HEK293 (cell line): Measurements from ENCODE around the gene INTS14.

ENCODE experiments used
- CTCF ChIA-PET: fragments of 350-600 bp; formaldehyde crosslinking; extraction: SDS; loops from one replicate; lab custom pipeline; 2021; ENCODE audit warnings: antibody characterized with exemption; lab: Yijun Ruan, JAX
- POLR2A ChIA-PET: fragments of 300-600 bp; formaldehyde crosslinking; extraction: SDS; loops from one replicate; lab custom pipeline; 2020; ENCODE audit warnings: antibody characterized with exemption, inconsistent platforms; lab: Yijun Ruan, JAX
- H3K27ac ChIP-seq: fragments of 200-500 bp; sonication (Bioruptor generic); 2 replicates; pipeline ENCODE4 v1.5.1; 2014; ENCODE audit warnings: low read depth, low read length, control low read depth, inconsistent platforms; ENCODE audit errors: extremely low read depth
- H3K36me3 ChIP-seq, 2 experiments: fragments of 200-500 bp in 1 of 2; sonication (Bioruptor generic) in 1 of 2; 1 replicate in 1 of 2; 2 replicates in 1 of 2; pipeline ENCODE4 v1.5.1; 2014 to 2017; ENCODE audit warnings: inconsistent platforms in 2 of 2, low read length in 2 of 2; ENCODE audit not compliant: control insufficient read depth in 2 of 2, insufficient read depth in 1 of 2
- H3K4me1 ChIP-seq: fragments of 200-500 bp; sonication (Bioruptor generic); 2 replicates; pipeline ENCODE4 v1.5.1; 2014; ENCODE audit warnings: mild to moderate bottlenecking, low read length, inconsistent platforms; ENCODE audit not compliant: control insufficient read depth, insufficient read depth
- H3K4me3 ChIP-seq: 2 replicates; pipeline ENCODE4 v1.5.1; 2011; ENCODE audit warnings: low read depth, mild to moderate bottlenecking, control low read depth, low read length, moderate library complexity
- H3K9me3 ChIP-seq: fragments of 200-500 bp; sonication (Bioruptor generic); 2 replicates; pipeline ENCODE4 v1.5.1; 2014; ENCODE audit warnings: low read depth, low read length, inconsistent platforms; ENCODE audit not compliant: control insufficient read depth, insufficient read depth
- EGR2 ChIP-seq: fragments of 450-650 bp; formaldehyde crosslinking; IDR thresholded peaks from 2 replicates; pipeline ENCODE4 v1.5.1; 2016; ENCODE audit warnings: low read depth, missing biosample characterization, missing genetic modification characterization
- GFI1B ChIP-seq: fragments of 450-650 bp; formaldehyde crosslinking; IDR thresholded peaks from 2 replicates; pipeline ENCODE4 v1.5.1; 2016; ENCODE audit warnings: missing biosample characterization, missing genetic modification characterization
- GLIS1 ChIP-seq: fragments of 450-650 bp; formaldehyde crosslinking; IDR thresholded peaks from 2 replicates; pipeline ENCODE4 v1.5.1; 2016; ENCODE audit warnings: missing biosample characterization, missing genetic modification characterization
- IKZF3 ChIP-seq: fragments of 450-650 bp; IDR thresholded peaks from 2 replicates; pipeline ENCODE4 v1.5.0; 2018; ENCODE audit warnings: missing biosample characterization, mild to moderate bottlenecking, missing genetic modification characterization, moderate library complexity
- KLF10 ChIP-seq: fragments of 450-650 bp; IDR thresholded peaks from 2 replicates; pipeline ENCODE4 v1.5.1; 2018; ENCODE audit warnings: missing biosample characterization, mild to moderate bottlenecking, missing genetic modification characterization
- OVOL3 ChIP-seq: fragments of 450-650 bp; formaldehyde crosslinking; IDR thresholded peaks from 2 replicates; pipeline ENCODE4 v1.5.1; 2016; ENCODE audit warnings: missing biosample characterization, missing genetic modification characterization
- SALL2 ChIP-seq: fragments of 450-650 bp; formaldehyde crosslinking; IDR thresholded peaks from 2 replicates; pipeline ENCODE4 v1.5.0; 2017; ENCODE audit warnings: missing biosample characterization, mild to moderate bottlenecking, missing genetic modification characterization, borderline replicate concordance
- SCRT1 ChIP-seq: fragments of 450-650 bp; formaldehyde crosslinking; IDR thresholded peaks from 2 replicates; pipeline ENCODE4 v1.5.1; 2016; ENCODE audit warnings: missing biosample characterization, missing genetic modification characterization, borderline replicate concordance
- SCRT2 ChIP-seq: fragments of 450-650 bp; formaldehyde crosslinking; IDR thresholded peaks from 2 replicates; pipeline ENCODE4 v1.5.1; 2016; ENCODE audit warnings: missing biosample characterization, missing genetic modification characterization
- SETDB1 ChIP-seq: IDR thresholded peaks from one replicate; pipeline ENCODE4 v1.6.1; 2017; ENCODE audit warnings: mild to moderate bottlenecking, low read length, moderate library complexity, mixed read lengths; ENCODE audit not compliant: insufficient read length
- SP3 ChIP-seq: fragments of 450-650 bp; formaldehyde crosslinking; IDR thresholded peaks from 2 replicates; pipeline ENCODE4 v1.5.1; 2016; ENCODE audit warnings: missing biosample characterization, missing genetic modification characterization
- YY1 ChIP-seq: fragments of 450-650 bp; formaldehyde crosslinking; IDR thresholded peaks from 2 replicates; pipeline ENCODE4 v1.5.1; 2018; ENCODE audit warnings: missing biosample characterization, missing genetic modification characterization
- ZBTB21 ChIP-seq: fragments of 450-650 bp; formaldehyde crosslinking; IDR thresholded peaks from 2 replicates; pipeline ENCODE4 v1.5.1; 2017; ENCODE audit warnings: missing biosample characterization, missing genetic modification characterization
- ZFP37 ChIP-seq: fragments of 450-650 bp; formaldehyde crosslinking; IDR thresholded peaks from 2 replicates; pipeline ENCODE4 v1.5.1; 2016; ENCODE audit warnings: missing biosample characterization, missing genetic modification characterization
- ZFP69B ChIP-seq: fragments of 450-650 bp; formaldehyde crosslinking; IDR thresholded peaks from 2 replicates; pipeline ENCODE4 v1.5.1; 2016; ENCODE audit warnings: missing biosample characterization, missing genetic modification characterization
- ZNF133 ChIP-seq: fragments of 450-650 bp; formaldehyde crosslinking; IDR thresholded peaks from 2 replicates; pipeline ENCODE4 v1.5.1; 2016; ENCODE audit warnings: missing biosample characterization, missing genetic modification characterization
- ZNF138 ChIP-seq: fragments of 450-650 bp; formaldehyde crosslinking; IDR thresholded peaks from 2 replicates; pipeline ENCODE4 v1.5.1; 2016; ENCODE audit warnings: missing biosample characterization, missing genetic modification characterization, borderline replicate concordance
- ZNF175 ChIP-seq: fragments of 450-650 bp; formaldehyde crosslinking; IDR thresholded peaks from 2 replicates; pipeline ENCODE4 v1.5.1; 2016; ENCODE audit warnings: missing biosample characterization, missing genetic modification characterization
- ZNF202 ChIP-seq: fragments of 450-650 bp; formaldehyde crosslinking; IDR thresholded peaks from 2 replicates; pipeline ENCODE4 v1.5.1; 2016; ENCODE audit warnings: missing biosample characterization, missing genetic modification characterization, borderline replicate concordance
- ZNF274 ChIP-seq, 2 experiments: fragments of 200-500 bp in 1 of 2; fragments of 450-650 bp in 1 of 2; sonication (Bioruptor generic) in 1 of 2; formaldehyde crosslinking in 1 of 2; IDR thresholded peaks; 2 replicates each; pipeline versions ENCODE4 v1.5.1 to v1.6.1; 2014 to 2016; ENCODE audit warnings: borderline replicate concordance in 1 of 2, inconsistent platforms in 1 of 2, low read length in 1 of 2, missing biosample characterization in 1 of 2, missing genetic modification characterization in 1 of 2
- ZNF341 ChIP-seq: fragments of 450-650 bp; formaldehyde crosslinking; IDR thresholded peaks from 2 replicates; pipeline ENCODE4; 2016; ENCODE audit warnings: low read depth, missing biosample characterization, missing genetic modification characterization
- ZNF37A ChIP-seq: fragments of 450-650 bp; IDR thresholded peaks from 2 replicates; pipeline ENCODE4 v1.5.1; 2018; ENCODE audit warnings: missing biosample characterization, missing genetic modification characterization
- ZNF501 ChIP-seq: fragments of 450-650 bp; formaldehyde crosslinking; IDR thresholded peaks from 2 replicates; pipeline ENCODE4 v1.5.1; 2016; ENCODE audit warnings: missing biosample characterization, missing genetic modification characterization
- ZNF514 ChIP-seq: fragments of 450-650 bp; formaldehyde crosslinking; IDR thresholded peaks from 2 replicates; pipeline ENCODE4 v1.5.1; 2016; ENCODE audit warnings: missing biosample characterization, missing genetic modification characterization
- ZNF624 ChIP-seq: fragments of 450-650 bp; formaldehyde crosslinking; IDR thresholded peaks from 2 replicates; pipeline ENCODE4 v1.5.1; 2017; ENCODE audit warnings: missing biosample characterization, missing genetic modification characterization
- ZNF792 ChIP-seq: fragments of 450-650 bp; formaldehyde crosslinking; IDR thresholded peaks from 2 replicates; pipeline ENCODE4 v1.5.1; 2016; ENCODE audit warnings: missing biosample characterization, missing genetic modification characterization
- TF ChIP-seq, protein P1 (sequence below): fragments of 450-650 bp; formaldehyde crosslinking; IDR thresholded peaks from 2 replicates; pipeline ENCODE4 v1.5.1; 2016; ENCODE audit warnings: missing biosample characterization, missing genetic modification characterization
- TF ChIP-seq, protein P2 (sequence below): fragments of 450-650 bp; formaldehyde crosslinking; IDR thresholded peaks from 2 replicates; pipeline ENCODE4 v1.5.1; 2016; ENCODE audit warnings: missing biosample characterization, missing genetic modification characterization
- TF ChIP-seq, protein P3 (sequence below): sonication (generic); formaldehyde crosslinking; IDR thresholded peaks from 2 replicates; pipeline ENCODE4 v1.8.1; 2022; ENCODE audit warnings: mild to moderate bottlenecking, moderate library complexity, missing genetic modification reagents

Gene INTS14

DNA sequence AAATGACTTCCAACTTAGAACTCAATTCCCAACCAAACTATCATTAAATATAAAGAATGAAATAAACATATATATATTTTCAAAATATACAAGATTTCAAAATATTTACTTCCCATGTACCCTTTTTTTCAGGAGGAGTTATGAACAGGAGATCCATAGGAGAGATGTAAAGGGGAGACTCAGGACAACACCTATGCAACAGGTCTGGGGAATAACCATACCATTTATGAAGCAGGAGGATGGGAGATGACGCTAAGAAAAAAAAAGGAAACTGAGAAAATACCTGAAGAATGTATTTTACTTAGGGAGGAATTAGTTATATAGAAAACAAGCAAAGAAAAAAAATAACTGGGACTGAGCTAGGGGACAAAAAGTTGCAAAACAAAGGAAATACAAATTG lies 23.8 kb downstream of the INTS14 start:
- H3K4me1 ChIP-seq = no peaks in the 10 kb centered on the region
- peaks cover 89 to 93% of the 10 kb centered on the region in 2 experiments for H3K36me3 ChIP-seq
- H3K27ac ChIP-seq = no peak overlapping the region
- ChIA-PET POLR2A (no interaction called here), CTCF (no interaction called here)
- no peaks in the 10 kb centered on the region for H3K9me3 ChIP-seq
- TF ChIP-seq ZFP69B (tag by site-specific recombination) = no peak
- no peak for TF ChIP-seq ZFP37 (tag by site-specific recombination)
- no peak for TF ChIP-seq GFI1B (tag by site-specific recombination)
- TF ChIP-seq SALL2 = no peak
- TF ChIP-seq ZNF202 (tag by site-specific recombination) = no peak
- TF ChIP-seq SCRT1 = peak; percentile 58
- no peak for TF ChIP-seq ZNF133 (tag by site-specific recombination)
- no peak for TF ChIP-seq SP3 (tag by site-specific recombination)
- TF ChIP-seq SCRT2 (tag by site-specific recombination) = peak; percentile 80
- TF ChIP-seq, all 188 proteins: peak for 2
- H3K4me3 ChIP-seq = no peak overlapping the region

DNA sequence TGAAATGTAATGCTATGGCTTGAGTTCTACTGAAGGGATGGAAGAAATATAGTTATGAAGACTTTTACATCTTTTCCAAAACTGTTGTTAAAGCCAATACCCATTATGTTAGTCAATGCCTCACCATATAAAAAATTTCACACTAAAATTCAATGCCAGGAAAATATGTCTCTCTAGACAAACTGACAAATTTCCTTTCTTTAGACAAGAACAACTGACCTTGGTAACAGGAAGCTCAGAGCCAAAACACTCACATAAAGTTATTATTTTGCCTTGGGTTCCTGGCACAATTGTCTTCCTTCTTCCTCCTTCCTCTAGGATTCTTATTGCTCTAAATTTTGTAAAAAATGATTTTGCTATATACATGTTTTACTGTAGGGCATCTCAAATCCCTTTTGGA lies 26.7 kb downstream of the INTS14 start:
- CTCF ChIA-PET = interaction anchor here (0.6 to 1.2 kb wide), 4 partner anchors 12 to 278 kb away, joined by 3 to 4 read pairs (median 4); no protein-coding TSS in a partner anchor
- no peak overlapping the region for H3K4me3 ChIP-seq
- H3K36me3 ChIP-seq = peaks cover 74 to 86% of the 10 kb centered on the region in 2 experiments
- TF ChIP-seq ZNF624 (tag by site-specific recombination) = no peak
- TF ChIP-seq ZNF792 (tag by site-specific recombination) = no peak
- no peak for TF ChIP-seq ZBTB21 (tag by site-specific recombination)
- TF ChIP-seq, protein P1, sequence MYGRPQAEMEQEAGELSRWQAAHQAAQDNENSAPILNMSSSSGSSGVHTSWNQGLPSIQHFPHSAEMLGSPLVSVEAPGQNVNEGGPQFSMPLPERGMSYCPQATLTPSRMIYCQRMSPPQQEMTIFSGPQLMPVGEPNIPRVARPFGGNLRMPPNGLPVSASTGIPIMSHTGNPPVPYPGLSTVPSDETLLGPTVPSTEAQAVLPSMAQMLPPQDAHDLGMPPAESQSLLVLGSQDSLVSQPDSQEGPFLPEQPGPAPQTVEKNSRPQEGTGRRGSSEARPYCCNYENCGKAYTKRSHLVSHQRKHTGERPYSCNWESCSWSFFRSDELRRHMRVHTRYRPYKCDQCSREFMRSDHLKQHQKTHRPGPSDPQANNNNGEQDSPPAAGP (tag by site-specific recombination) = no peak
- no peak for TF ChIP-seq ZNF341 (tag by site-specific recombination)
- TF ChIP-seq, protein P2, sequence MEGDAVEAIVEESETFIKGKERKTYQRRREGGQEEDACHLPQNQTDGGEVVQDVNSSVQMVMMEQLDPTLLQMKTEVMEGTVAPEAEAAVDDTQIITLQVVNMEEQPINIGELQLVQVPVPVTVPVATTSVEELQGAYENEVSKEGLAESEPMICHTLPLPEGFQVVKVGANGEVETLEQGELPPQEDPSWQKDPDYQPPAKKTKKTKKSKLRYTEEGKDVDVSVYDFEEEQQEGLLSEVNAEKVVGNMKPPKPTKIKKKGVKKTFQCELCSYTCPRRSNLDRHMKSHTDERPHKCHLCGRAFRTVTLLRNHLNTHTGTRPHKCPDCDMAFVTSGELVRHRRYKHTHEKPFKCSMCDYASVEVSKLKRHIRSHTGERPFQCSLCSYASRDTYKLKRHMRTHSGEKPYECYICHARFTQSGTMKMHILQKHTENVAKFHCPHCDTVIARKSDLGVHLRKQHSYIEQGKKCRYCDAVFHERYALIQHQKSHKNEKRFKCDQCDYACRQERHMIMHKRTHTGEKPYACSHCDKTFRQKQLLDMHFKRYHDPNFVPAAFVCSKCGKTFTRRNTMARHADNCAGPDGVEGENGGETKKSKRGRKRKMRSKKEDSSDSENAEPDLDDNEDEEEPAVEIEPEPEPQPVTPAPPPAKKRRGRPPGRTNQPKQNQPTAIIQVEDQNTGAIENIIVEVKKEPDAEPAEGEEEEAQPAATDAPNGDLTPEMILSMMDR (tag by site-specific recombination) = no peak
- TF ChIP-seq SETDB1 = no peak
- TF ChIP-seq KLF10 (tag by site-specific recombination) = no peak
- no peaks in the 10 kb centered on the region for H3K9me3 ChIP-seq
- H3K4me1 ChIP-seq = peaks cover 4% of the 10 kb centered on the region; the same call in 1 of the 2 replicates
- POLR2A ChIA-PET = interaction anchor here (0.9 kb wide), 1 partner anchor 8 kb away, joined by 3 read pairs; no protein-coding TSS in a partner anchor
- H3K27ac ChIP-seq = no peak overlapping the region

DNA sequence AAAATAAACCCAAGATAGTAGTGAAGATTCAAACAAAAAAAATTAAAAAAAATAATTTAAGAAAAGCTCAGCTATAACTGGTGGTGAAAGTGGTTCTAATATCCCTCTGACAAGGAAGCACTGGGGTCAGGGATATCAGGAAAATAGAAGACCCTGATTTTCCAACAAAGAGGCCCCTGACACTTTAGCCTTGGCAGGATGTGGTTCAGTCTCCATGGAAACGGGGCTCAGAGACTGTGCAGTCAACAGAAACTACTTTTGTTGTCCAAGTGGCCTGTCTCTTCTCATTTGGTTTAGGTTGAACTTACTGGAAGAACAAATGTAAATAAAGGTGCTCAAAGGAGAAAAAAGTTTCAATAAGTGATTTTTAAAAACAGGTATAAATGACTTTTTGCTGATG lies 27.2 kb downstream of the INTS14 start:
- ChIA-PET POLR2A (no interaction called here), CTCF (interaction anchor here (1.2 kb wide), 1 partner anchor 184 kb away, joined by 4 read pairs; no protein-coding TSS in a partner anchor)
- H3K4me1 ChIP-seq = peaks cover 4% of the 10 kb centered on the region; the same call in 1 of the 2 replicates
- no peak overlapping the region for H3K27ac ChIP-seq
- no peaks in the 10 kb centered on the region for H3K9me3 ChIP-seq
- H3K36me3 ChIP-seq = peaks cover 69 to 86% of the 10 kb centered on the region in 2 experiments
- no peak for TF ChIP-seq ZNF624 (tag by site-specific recombination)
- no peak for TF ChIP-seq YY1 (tag by site-specific recombination)
- TF ChIP-seq ZNF514 (tag by site-specific recombination) = no peak
- no peak for TF ChIP-seq IKZF3 (tag by site-specific recombination)
- no peak for TF ChIP-seq ZNF175 (tag by site-specific recombination)
- TF ChIP-seq ZNF501 (tag by site-specific recombination) = no peak
- no peak for TF ChIP-seq ZNF37A (tag by site-specific recombination)
- TF ChIP-seq GLIS1 (tag by site-specific recombination) = no peak
- no peak for TF ChIP-seq ZNF274 (IDR thresholded peaks at IDR 0.05; ENCODE audit: low read length)
- TF ChIP-seq ZNF274 (tag by site-specific recombination; IDR thresholded peaks at IDR 0.05; ENCODE audit: borderline replicate concordance) = no peak
- no peak for TF ChIP-seq EGR2 (tag by site-specific recombination)
- TF ChIP-seq ZBTB21 (tag by site-specific recombination) = no peak
- TF ChIP-seq OVOL3 (tag by site-specific recombination) = no peak
- no peak for TF ChIP-seq ZNF138 (tag by site-specific recombination)
- TF ChIP-seq, protein P3, sequence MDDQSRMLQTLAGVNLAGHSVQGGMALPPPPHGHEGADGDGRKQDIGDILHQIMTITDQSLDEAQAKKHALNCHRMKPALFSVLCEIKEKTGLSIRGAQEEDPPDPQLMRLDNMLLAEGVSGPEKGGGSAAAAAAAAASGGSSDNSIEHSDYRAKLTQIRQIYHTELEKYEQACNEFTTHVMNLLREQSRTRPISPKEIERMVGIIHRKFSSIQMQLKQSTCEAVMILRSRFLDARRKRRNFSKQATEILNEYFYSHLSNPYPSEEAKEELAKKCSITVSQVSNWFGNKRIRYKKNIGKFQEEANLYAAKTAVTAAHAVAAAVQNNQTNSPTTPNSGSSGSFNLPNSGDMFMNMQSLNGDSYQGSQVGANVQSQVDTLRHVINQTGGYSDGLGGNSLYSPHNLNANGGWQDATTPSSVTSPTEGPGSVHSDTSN (CRISPR knock-in tag) = no peak
- no peak overlapping the region for H3K4me3 ChIP-seq
